Ovary (tissue), 3 donors: ENCODE measurements around the gene PRKAB1.

Experiments
- CTCF ChIP-seq, 3 donors: fragments of 450-650 bp in 2 of 3; fragments of 200-600 bp in 1 of 3; IDR thresholded peaks; one replicate each; pipeline versions ENCODE4 v1.5.1 to v1.8.0; 2016 to 2022; ENCODE audit warnings: antibody characterized with exemption in 3 of 3, mild to moderate bottlenecking in 1 of 3
- EP300 ChIP-seq: sonication (generic); formaldehyde crosslinking; IDR thresholded peaks from one replicate; pipeline ENCODE4 v1.6.1; 2017; ENCODE audit warnings: antibody characterized with exemption
- POLR2A ChIP-seq: fragments of 450-650 bp; IDR thresholded peaks from one replicate; pipeline ENCODE4 v1.6.1; 2017; ENCODE audit warnings: antibody characterized with exemption, mild to moderate bottlenecking, moderate library complexity
- donor health status: DM: no; HTN: no; CAD: no.

- TF ChIP-seq POLR2A, result no peak
- TF ChIP-seq CTCF (IDR thresholded peaks at IDR 0.05), result no peak
- TF ChIP-seq EP300, result no peak
These were observed 2.0 kb downstream of the PRKAB1 start for GRCh38 chr12:119669744-119670472.
